HG02840 (cell line): Measurements from ENCODE around the gene CMPK1.
A peak's percentile ranks its signal among the peaks of the same experiment; 100 is the strongest.
"Not testable (repeated sequence)": the region's sequence is repeated elsewhere in the genome, so short reads cannot be mapped to it uniquely, and the experiment has no call there.

Experiments used
- ATAC-seq: cut with Tn5 transposase; IDR thresholded peaks from one replicate; pipeline ENCODE4 v1.9.1; 2021; ENCODE audit warnings: mild to moderate bottlenecking, moderate library complexity, moderate number of reproducible peaks; ENCODE audit not compliant: unreplicated experiment, low FRiP score

CMPK1 gene

GRCh38 chr1:47337350-47337749, 3.8 kb downstream of the CMPK1 start:
- no peak for ATAC-seq

DNA sequence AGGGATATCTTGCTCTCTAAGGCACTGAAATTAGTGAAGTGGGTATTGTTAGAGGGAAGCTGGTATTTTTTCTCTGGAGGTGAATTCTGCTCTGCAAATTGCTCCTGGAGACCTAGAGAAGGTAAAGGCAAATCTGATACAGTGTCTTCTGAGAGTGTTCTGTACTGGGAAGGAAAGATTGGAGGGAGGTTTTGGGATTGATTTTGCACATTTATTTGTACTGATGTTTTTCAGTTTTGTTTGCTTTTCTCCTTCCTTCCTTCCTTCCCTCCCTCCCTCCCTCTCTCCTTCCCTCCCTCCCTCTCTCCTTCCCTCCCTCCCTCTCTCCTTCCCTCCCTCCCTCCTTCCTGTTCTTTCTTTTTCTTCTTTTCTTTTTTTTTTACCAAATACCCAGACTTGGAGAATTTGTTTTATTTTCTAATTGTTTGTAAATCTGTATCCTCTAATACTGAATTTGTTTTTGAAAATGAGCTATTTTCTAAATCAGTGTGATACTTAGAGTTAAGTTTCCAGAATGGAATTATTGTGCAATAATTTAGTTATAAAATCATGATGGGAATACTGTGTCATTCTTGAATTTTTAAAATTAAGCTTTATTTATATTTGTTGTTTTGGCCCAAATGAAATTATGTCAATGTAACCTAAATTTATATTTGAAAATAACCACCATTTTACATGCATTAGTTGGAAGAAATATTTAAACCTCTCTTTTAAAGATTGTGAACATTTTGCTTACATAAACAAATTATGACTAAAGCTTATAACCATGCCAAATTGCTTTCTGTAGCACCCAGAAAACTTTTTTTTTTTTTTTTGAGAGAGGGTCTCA, 4.9 kb downstream of the CMPK1 start:
- ATAC-seq: no peak

DNA sequence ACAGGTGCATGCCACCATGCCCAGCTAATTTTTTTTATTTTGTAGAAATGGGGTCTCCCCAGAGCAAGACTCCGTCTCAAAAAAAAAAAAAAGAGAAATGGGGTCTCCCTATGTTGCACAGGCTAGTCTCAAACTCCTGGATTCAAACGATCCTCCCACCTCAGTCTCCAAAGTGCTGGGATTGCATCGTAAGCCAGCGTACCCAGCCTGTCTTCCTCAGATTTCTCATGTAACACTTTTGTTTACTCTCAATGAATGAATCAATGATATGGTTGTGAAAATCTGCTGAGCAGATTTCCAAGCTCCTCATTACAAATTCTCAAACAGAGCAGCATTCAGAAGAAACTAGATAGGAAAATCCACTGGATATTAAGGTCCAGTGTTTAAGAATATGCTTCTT, 6.6 kb downstream of the CMPK1 start:
- ATAC-seq: no peak

GRCh38 chr1:47346979-47347378, 13.4 kb downstream of the CMPK1 start:
- ATAC-seq: not testable (repeated sequence)

GRCh38 chr1:47347735-47348134, 14.1 kb downstream of the CMPK1 start:
- no peak for ATAC-seq

DNA sequence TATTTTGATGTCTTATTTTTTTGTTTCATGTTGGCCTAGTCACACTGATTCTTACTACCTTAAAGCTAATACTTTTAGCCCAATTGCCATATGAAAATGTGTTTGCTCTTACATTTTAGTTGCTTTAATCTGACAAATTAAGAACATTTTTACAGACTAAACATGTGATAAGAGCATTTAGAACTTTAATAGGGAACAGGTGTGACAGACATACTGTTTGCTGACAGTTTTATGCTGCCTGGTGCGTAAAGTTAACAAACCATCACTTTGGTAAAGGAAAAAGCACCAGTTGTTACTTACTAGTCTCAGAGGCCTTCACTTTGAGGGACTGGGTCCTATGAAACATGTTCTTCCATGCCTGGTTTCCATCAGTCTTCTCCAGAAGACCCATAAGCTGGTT, 14.7 kb downstream of the CMPK1 start:
- no peak for ATAC-seq

GRCh38 chr1:47351305-47351704, 17.7 kb downstream of the CMPK1 start:
- peak; percentile 85 for ATAC-seq

DNA sequence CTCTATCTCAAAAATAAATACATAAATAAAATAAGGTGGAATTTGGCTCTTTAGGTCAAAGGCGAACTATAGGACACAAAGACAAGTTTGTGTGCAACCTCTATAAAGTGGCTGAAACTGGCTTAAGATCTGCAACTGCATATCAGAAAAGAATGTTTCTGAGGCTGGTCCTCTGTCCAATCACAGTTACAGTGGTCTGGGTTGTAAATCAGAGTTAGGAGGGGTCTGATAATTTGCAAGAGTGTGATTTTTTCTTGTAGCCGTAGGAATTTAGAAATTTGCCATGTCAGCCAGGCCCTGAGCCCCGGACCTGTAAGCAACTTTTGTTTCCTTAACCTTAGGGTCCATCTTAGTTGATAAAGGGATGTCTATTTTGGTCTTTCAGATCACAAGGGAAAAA, 27.8 kb downstream of the CMPK1 start:
- no peak for ATAC-seq

GRCh38 chr1:47362828-47363227, 29.2 kb downstream of the CMPK1 start:
- ATAC-seq: no peak

GRCh38 chr1:47367651-47368050, 34.1 kb downstream of the CMPK1 start:
- no peak for ATAC-seq

GRCh38 chr1:47371016-47371517, 37.5 kb downstream of the CMPK1 start:
- no peak for ATAC-seq

GRCh38 chr1:47374501-47374900, 40.9 kb downstream of the CMPK1 start:
- ATAC-seq: no peak

GRCh38 chr1:47378147-47378546, 44.6 kb downstream of the CMPK1 start:
- ATAC-seq: no peak

- ATAC-seq: no peak
Measured at GRCh38 chr1:47380699-47381098, 47.1 kb downstream of the CMPK1 start.

GRCh38 chr1:47382399-47382983, 48.9 kb downstream of the CMPK1 start:
- ATAC-seq: no peak

- ATAC-seq: no peak
Measured at GRCh38 chr1:47384083-47384482, 50.5 kb downstream of the CMPK1 start.

GRCh38 chr1:47385020-47385419, 51.4 kb downstream of the CMPK1 start:
- no peak for ATAC-seq

DNA sequence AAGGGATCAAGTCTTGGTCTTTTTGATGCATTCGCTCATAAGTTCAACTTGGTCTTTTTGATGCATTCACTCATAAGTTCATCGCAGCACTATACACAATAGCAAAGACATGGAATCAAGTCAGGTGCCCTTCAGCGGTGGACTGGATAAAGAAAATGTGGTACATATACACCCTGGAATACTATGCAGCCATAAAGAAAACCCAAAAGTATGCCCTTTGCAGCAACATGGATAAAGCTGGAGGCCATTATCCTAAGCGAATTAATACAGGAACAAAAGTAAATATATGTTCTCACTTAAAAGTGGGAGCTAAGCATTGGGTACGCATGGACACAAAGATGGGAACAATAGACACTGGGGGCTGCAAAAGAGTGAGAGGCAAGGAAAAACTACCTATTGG, 52.7 kb downstream of the CMPK1 start:
- ATAC-seq: no peak

GRCh38 chr1:47388030-47388890, 54.7 kb downstream of the CMPK1 start:
- ATAC-seq: no peak

GRCh38 chr1:47388891-47389238, 55.3 kb downstream of the CMPK1 start:
- no peak for ATAC-seq

GRCh38 chr1:47389731-47390130, 56.1 kb downstream of the CMPK1 start:
- no peak for ATAC-seq
